AML-193 (cell line): ENCODE measurements around the gene RTKN2.

Experiments used
- DNase-seq, 2 experiments: peaks; one replicate each; lab custom pipeline; 2025; lab: John Stamatoyannopoulos, UW

The RTKN2 gene

GRCh38 chr10:62224606-62225005 is 44.0 kb downstream of the RTKN2 start:
- no peak for DNase-seq

- DNase-seq, result no peak
Observed at GRCh38 chr10:62217683-62218082, 51.0 kb downstream of the RTKN2 start.

GRCh38 chr10:62214364-62214874 is 54.2 kb downstream of the RTKN2 start:
- no peak for DNase-seq

GRCh38 chr10:62205750-62206399 is 62.8 kb downstream of the RTKN2 start:
- no peak for DNase-seq

GRCh38 chr10:62199584-62199983 is 69.1 kb downstream of the RTKN2 start:
- DNase-seq, result no peak

- DNase-seq, result no peak
Observed at GRCh38 chr10:62196528-62196927, 72.1 kb downstream of the RTKN2 start.

- no peak for DNase-seq
Observed at GRCh38 chr10:62195675-62195926, 73.0 kb downstream of the RTKN2 start.

- no peak for DNase-seq
Observed at GRCh38 chr10:62194924-62195674, 73.5 kb downstream of the RTKN2 start.

- DNase-seq, result no peak
Observed at GRCh38 chr10:62193479-62193878, 75.2 kb downstream of the RTKN2 start.

- DNase-seq, result no peak
Observed at GRCh38 chr10:62189131-62189530, 79.5 kb downstream of the RTKN2 start.

- DNase-seq, result no peak
Observed at GRCh38 chr10:62188021-62188616, 80.5 kb downstream of the RTKN2 start.

GRCh38 chr10:62186999-62187675 is 81.5 kb downstream of the RTKN2 start:
- DNase-seq, result no peak

GRCh38 chr10:62185919-62186692 is 82.5 kb downstream of the RTKN2 start:
- no peak for DNase-seq

- DNase-seq, result no peak
Observed at GRCh38 chr10:62183857-62184795, 84.5 kb downstream of the RTKN2 start.

GRCh38 chr10:62183442-62183841 is 85.2 kb downstream of the RTKN2 start:
- DNase-seq, result no peak

- DNase-seq, result no peak
Observed at GRCh38 chr10:62182595-62182994, 86.0 kb downstream of the RTKN2 start.

- no peak for DNase-seq
Observed at GRCh38 chr10:62182171-62182570, 86.5 kb downstream of the RTKN2 start.

- DNase-seq, result no peak
Observed at GRCh38 chr10:62180677-62181076, 88.0 kb downstream of the RTKN2 start.

GRCh38 chr10:62178568-62178967 is 90.1 kb downstream of the RTKN2 start:
- no peak for DNase-seq

- DNase-seq, result no peak
Observed at GRCh38 chr10:62177111-62177510, 91.5 kb downstream of the RTKN2 start.

GRCh38 chr10:62175251-62175650 is 93.4 kb downstream of the RTKN2 start:
- DNase-seq, result peak in 1 of 2 experiments; percentile 11
